GM12891 (cell line): ENCODE data around the gene RSPH6A.

Experiments used
- POLR2A ChIP-seq: IDR thresholded peaks from 2 replicates; pipeline ENCODE4 v1.6.1; 2011; ENCODE audit warnings: low read depth, low read length, control low read depth
- TAF1 ChIP-seq: IDR thresholded peaks from 2 replicates; pipeline ENCODE4 v1.6.1; 2011; ENCODE audit warnings: low read depth, low read length, control low read depth

- no peak for TF ChIP-seq POLR2A
- no peak for TF ChIP-seq TAF1
Measured at GRCh38 chr19:45769821-45770191, 45.3 kb downstream of the RSPH6A start.
